Endometrium (tissue), 2 donors: ENCODE results near the gene NUBPL.
"Not testable (repeated sequence)": the region's sequence is repeated elsewhere in the genome, so short reads cannot be mapped to it uniquely, and the experiment has no call there.

Source experiments
- FAIRE-seq: peaks from 2 replicates; lab custom pipeline; 2012; peaks lifted over from hg19 to GRCh38; lab: Jason Lieb, UNC
- donor health status: control.
- donor health status: control.

The NUBPL gene

DNA sequence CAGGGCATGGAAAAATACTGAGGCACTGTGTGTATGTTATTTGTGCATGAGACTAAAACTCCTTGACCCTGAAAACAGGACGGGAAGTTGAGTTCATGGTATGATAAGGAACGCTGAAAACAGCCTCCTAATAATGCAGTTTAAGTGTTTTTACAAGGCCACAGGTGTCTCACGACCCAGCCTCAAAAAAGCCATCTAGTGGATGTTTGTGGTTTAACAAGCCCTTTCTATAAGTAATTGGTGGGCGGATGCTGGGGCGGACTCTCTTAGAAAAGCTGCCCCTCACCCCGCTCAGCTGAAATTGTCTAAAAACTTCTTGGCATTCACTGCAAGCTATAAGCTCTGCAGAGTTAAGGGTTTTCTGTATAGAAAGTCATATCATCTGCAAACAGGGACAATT is 184.5 kb downstream of the NUBPL start:
- FAIRE-seq: no peak

DNA sequence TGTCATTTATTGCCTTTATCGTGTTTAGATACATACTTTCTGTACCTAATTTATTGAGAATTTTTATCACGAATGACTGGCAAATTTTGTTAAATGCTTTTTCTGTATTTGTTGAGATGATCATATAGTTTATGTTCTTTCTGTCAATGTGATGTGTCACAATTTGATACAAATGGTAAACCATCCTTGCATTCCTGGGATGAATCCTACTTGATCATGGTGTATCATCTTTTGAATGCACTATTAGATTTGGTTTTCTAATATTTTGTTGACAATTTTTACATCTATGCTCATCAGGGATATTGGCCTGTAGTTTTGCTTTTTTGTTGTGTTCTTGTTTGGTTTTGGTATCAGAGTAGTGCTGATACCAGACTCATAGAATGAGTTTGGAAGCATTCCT is 185.1 kb downstream of the NUBPL start:
- FAIRE-seq: no peak

DNA sequence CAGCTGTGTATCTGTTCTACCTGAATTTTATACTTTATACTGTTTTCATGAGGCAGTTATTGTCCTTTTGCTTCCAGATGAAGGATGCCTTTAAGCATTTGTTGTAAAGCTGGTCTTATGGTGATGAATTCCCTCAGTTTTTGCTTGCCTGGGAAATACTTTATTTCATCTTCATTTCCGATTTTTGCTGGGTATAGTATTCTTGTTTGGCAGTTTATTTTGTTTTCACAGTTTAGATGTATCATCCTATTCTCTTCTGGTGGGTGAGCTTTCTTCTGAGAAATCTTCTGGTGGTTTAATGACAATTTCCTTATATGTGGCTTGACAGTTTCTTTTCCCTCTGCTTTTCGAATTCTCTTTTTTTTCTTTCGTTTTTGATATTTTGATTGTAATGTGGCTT is 188.1 kb downstream of the NUBPL start:
- no peak for FAIRE-seq

DNA sequence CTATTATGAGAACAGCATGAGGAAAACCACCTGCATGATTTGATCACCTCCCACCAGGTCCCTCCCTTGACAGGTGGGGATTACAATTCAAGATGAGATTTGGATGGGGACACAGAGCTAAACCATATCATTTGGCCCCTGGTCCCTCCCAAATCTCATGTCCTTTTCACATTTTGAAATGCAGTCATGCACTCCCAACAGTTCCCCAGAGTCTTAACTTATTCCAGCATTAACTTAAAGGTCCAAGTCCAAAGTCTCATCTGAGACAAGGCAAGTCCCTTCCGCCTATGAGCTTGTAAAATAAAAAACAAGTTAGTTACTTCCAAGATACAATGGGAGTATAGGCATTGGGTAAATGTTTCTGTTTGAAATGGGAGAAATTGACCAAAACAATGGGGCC is 189.8 kb downstream of the NUBPL start:
- FAIRE-seq: not testable (repeated sequence)

DNA sequence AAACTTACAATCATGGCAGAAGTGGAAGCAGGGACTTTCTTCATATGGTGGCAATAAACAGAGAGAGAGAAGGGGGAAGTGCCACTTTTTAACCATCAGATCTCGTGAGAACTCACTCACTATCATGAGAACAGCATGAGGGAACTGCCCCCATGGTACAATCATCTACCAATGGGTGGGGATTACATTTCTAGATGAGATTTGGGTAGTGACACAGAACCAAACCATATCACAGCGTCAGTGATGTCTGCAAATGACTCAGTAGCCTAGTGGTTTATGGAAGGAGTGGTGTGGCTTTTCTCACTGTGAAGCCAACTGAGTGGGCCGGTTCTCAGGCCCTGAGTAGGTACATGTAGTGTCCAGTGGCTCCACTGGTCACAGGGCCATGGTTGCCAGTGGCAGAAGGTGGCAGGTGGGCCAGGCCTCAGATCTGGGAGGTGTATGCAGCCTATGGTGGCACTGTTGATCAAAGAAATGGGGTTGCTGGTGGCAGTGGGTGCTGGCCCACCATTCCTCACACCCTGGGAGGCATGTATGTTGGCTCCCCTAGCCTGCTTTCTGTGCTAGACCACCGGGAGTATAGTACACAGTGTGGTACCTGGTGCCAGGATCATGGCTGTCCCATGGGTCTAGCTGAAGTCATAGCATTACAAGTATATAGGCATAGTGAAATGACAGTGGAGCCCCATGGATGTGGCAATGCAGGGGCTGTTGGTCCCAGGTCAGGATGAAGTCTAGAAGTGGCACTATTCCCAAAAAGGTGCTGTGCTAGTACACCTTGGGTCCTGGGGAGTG is 191.9 kb downstream of the NUBPL start:
- FAIRE-seq: no peak

DNA sequence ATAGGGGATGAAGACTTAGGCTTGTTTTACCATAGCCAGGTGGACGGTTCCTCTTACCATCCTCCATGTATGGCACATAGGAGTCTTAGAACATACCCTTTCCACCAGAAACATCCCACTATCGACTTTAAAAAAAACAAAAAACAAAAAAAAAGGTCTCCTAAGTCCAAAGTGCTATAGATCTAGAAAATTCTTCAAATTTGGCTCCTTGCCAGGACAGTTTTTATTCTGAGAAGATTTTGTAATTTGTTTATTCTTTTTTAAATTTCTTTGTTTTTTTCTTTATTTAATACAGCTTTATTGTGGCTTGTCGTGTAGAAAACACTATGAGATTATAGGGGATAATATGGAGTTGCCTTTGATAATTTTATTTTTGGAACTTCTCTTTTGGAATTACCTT is 197.7 kb downstream of the NUBPL start:
- FAIRE-seq: no peak

DNA sequence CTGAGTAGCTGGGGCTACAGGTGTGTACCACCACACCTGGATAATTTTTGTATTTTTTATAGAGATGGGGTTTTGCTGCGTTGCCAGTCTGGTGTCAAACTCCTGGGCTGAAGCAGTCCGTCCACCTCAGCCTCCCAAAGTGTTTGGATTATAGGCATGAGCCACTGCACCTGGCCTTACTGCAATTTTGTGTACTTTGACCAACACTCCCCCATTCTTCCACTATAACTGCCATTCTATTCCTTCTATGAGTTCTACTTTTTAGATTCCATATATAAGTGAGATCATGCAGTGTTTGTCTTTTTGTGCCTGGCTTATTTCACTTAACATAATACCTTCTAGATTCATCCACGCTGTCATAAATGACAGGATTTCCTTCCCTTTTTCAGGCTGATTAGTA is 199.1 kb downstream of the NUBPL start:
- FAIRE-seq: no peak

DNA sequence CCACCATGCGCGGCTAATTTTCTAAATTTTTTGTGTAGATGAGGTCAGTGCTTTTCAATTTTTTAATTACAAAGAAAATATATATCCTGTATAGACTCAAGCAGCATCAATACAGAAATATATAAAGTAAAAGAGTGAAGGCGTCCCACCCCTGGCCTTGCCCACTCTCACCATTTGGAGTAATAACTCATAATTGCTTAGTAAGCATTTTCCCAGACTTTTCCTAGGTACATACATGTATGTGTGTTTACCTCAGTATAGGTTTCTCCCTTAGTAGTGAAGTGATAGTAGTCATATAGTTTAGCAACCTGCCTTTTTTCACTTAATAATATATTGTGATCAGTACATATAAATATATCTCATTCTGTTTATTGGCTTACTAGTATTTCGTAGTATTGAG is 200.1 kb downstream of the NUBPL start:
- no peak for FAIRE-seq

DNA sequence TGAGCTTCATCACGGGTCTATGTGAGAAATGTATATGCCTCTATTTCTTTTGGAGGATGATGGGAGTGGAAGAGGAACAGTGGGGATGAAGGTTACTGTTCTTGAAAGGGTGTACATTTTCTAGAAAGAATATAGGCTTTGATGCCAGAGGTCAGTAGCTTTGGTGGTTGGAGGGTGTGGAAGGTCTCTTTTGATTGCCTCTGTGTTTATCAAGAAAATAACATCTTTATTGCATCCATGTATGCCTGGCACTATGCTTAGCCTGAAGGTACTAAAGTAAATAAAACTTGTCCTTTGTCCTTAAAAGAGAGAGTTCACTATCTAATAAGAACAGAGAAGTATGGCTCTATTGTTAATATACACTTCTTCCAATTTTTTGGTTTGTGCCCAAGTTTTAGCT is 201.8 kb downstream of the NUBPL start:
- no peak for FAIRE-seq

DNA sequence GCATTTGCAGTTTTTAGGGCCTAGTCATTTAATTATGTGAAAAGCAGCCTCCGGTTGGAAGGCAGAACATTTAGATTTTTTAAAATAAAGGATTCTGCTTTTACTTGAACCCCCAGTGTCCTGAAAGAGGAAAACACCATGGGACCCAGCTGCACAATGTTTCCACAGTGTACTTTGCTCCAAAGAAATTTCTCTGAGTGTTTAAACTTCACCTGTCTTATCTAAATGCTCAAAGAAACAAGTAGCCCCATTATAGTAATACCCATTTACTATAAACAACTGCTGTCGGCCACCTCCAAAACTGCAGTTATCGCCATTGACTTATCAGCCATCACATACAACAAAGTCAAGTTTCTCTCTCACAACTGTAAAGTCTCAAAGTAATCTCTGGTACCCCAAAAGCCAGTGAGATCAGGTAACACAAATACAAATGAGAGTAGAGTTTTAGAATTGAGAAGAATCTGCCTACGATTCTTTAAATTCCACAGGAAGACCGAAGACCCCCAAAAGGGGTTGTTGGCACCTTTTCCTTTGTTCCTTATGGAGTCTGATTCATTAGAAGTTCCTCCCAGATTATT is 205.2 kb downstream of the NUBPL start:
- no peak for FAIRE-seq

DNA sequence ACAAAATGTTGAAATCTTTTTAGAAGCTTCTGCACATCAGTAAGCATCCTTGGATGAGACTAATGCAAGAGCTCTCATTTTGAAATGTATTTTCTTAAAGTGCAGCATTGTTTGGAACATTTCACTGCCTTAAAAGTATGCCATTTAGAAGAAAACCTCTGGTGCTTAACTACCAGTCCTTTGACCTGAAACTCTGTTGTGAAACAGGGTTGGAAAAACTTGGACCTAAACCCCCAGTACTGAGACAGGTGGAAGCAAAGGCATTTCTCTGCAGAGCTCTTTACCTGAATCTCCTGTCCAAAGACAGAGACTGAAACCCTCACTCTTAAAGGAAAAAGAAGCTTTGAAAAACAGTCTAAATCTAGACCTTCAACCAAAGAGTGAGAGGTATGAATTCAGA is 207.2 kb downstream of the NUBPL start:
- no peak for FAIRE-seq

DNA sequence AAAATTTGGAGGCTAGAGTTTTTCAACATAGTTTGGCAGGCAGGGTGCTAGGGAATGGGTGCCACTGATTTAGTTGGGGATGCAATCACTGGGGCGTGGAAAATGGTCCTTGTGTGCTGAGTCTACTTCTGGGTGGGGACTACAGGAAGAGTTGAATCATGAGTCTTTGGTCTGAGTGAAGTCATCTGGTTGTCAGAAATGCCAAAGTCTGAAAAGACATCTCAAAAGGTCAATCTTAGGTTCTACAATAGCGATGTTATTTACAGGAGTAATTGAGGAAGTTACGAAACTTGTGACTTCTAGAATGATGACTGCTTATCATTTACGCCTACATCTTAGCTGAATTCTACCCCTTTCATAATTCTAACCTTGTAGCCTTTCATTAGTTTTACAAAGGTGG is 209.1 kb downstream of the NUBPL start:
- no peak for FAIRE-seq

DNA sequence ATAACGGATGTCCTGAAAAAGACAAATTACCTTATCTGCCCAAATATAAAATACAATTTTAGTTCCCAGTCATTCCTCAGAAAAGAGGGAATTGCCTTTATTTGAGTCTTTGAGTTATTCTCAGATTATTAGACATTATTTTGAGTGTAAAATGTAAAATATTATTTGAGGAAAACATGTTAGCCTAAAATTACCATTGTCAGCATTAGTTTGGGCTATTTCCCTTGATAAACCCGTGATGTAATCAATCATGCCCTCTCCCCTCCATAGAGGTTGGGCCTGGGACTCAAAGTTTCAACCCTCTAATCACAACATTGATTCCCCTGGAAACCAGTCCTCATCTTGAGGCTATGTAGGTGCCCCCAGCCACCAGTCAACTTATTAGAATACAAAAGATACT is 213.4 kb downstream of the NUBPL start:
- FAIRE-seq: no peak

DNA sequence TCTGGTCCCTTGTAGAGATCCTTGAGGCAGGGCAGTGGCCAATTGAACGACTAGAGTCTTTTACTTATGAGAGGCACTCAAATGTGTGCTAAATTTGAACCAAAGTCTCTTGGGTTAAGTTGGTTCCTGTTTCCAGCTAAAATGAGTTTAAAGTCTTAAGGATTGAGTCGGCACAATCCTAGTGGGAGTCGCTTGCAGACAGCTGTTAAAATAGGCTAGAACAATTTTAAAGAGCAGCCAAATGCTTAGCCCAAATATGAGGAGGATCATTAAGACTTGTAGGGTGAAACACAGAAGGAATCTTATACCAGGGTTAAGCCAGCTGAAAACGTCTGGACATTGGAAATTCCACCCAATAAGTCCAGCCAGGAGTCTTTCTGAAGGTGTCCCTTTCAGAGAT is 216.1 kb downstream of the NUBPL start:
- no peak for FAIRE-seq

DNA sequence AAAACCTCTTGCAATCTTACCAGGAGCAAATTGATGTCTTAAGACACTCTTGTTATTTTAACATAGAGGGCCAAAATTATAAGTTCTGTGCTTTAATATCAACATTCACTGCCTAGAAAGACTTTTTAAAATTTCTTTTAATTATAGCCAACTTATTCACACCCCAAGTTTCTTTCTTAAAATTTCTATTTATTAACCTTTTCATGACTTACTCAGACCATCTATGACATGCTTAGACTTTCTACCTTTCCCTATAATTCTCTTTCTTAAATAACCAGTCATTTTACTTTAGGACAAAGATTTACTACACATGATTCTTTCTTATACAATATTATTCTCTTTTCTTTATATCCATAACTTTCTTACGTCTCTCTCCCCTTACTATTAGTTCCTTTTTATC is 220.4 kb downstream of the NUBPL start:
- FAIRE-seq: no peak

DNA sequence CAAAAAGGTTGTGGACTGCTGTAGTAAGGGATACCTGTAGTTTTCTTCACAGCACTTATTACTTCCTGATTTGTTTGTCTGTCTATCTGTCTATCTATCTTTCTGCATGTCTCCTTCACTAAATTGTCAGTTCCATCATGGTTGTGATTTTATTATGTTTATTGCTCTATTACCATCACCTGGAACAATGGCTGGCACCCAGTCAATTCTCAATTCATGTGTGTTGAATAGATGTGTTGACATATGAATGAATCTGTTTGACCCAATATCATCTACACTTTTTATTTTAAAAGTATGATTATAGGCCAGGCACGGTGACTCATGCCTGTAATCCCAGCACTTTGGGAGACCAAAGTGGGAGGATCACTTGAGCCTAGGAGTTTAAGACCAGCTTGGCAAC is 224.4 kb downstream of the NUBPL start:
- no peak for FAIRE-seq

DNA sequence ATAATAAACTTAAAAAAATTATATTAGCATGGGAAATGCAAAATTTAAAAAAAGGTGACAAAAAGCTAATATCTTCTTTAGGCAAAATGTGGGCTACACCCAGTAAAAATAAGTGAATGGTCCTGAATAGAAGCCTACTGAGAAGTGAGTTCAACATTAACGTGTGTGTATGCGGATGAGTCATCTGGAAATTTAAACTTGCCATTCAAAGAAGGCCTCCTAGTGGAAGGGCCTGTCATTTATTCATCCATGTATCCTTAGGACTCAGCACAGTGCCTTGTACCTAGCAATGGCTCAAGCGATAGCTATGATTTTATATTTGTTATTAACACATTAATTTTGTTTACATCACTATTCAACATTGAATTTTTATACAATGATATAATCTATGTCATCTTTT is 226.2 kb downstream of the NUBPL start:
- no peak for FAIRE-seq

DNA sequence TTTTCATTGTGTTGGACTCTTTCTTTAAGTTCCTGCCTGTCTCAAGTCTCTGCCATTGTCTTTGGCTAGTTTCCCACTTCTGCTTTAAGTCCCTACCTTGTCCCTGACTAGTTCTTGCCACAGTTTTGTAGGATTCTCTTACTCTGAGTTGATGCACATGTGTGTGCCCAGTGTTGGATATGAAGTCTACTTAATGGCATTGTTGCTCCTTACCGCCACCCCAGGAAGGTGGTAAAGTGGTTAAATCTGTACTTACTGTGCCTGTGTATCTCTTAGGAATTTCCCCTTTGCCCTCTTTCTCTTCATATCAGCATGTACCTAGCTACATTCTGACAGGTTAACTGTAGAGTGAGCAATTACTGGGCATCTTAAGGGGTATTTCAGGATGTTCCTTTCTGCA is 227.1 kb downstream of the NUBPL start:
- FAIRE-seq: no peak

DNA sequence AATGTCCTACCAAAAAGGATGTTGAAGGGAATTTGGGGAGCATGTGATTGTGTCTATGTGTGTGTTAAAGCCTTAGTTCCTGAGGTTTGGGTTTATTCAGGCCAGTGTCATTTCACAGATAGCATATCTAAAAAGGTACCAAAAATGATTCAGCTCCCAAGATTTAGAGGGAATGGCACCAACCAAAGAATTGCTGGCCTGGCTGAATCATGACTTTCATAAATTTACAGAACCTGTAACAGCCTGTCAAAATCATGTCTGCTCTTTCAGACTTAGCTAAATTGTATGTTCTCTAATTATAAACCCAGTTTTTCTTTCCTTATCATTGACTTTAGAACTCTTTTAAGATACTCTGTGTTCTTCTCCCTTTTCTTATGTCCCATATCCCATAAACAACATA is 231.5 kb downstream of the NUBPL start:
- FAIRE-seq: no peak

DNA sequence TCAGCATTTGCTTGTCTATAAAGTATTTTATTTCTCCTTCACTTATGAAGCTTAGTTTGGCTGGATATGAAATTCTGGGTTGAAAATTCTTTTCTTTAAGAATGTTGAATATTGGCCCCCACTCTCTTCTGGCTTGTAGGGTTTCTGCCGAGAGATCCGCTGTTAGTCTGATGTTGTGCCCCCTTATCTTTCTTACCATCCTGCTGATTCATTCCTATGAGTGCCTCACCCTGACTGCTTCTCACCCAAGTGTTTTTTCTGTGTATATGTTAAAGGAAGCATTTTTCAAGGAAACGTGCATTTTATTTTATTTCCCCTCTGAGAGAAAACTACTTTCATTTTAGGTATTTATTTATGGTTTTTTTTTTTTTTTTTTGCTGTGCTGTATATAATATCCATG is 236.7 kb downstream of the NUBPL start:
- FAIRE-seq: not testable (repeated sequence)

DNA sequence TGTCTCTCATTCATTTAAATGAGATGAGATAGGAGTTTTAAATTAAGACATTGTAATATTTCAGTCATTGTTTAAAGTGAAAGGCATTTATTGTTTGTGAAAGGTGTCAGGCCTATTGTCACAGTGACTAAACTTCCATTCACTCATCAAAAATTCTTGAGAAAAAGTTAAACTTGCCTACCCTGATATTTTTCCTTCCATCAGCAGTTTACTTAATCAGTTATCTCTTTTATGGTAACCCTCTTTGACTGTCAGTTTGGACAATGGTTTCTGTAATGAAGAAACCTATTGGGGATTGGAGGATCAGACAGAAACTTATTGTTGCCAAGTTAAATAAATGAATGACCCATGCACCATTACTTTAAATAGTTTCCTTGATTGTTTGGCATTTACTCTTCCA is 241.6 kb downstream of the NUBPL start:
- no peak for FAIRE-seq

DNA sequence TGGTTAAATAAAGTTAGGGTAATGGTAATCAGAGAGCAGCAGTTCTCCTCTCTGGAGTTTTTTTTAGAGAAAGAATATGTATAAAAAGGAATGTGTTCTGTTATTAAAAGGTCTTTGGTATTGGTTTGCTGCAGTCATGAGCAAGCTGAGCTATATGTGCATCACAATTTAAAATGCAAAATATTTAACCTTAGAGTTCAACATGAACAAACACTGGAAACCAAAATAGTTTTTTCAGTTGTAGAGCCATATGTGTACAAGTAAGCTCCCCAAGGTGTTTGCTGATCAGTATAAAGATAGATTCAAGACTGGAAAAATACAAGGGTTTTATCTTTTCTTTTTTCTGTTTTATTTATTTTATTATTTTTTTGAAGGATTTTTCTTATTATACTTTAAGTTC is 245.0 kb downstream of the NUBPL start:
- FAIRE-seq: no peak

DNA sequence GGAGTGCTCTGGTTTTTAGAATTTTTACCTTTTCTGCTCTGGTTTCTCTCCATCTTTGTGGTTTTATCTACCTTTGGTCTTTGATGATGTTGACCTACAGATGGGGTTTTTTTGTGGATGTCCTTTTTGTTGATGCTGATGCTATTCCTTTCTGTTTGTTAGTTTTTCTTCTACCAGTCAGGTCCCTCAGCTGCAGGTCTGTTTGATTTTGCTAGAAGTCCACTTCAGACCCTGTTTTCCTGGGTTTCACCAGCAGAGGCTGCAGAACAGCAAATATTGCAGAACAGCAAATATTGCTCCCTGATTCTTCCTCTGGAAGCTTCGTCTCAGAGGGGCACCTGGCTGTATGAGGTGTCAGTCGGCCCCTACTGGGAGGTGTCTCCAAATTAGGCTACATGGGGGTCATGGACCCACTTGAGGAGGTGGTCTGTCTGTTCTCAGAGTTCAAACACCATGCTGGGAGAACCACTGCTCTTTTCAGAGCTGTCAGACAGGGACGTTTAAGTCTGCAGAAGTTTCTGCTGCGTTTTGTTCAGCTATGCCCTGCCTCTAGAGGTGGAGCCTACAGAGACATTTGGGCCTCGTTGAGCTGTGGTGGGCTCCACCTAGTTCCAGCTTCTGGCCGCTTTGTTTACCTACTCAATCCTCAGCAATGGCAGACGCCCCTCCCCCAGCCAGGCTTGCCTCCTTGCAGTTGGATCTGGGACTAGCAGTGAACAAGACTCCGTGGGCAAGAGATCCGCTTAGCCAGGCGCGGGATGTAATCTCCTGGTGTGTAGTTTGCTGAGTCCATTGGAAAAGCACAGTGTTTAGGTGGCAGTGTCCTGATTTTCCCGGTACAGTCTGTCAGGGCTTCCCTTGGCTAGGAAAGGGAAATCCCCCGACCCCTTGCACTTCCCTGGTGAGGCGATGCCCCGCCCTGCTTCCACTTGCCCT is 250.8 kb downstream of the NUBPL start:
- not testable (repeated sequence) for FAIRE-seq
